Uterus (tissue), 2 donors: ENCODE measurements around the gene TNFRSF11A.

Experiments used
- POLR2A ChIP-seq, 2 donors: fragments of 450-650 bp; IDR thresholded peaks; one replicate each; pipeline ENCODE4 v1.6.1; 2016; ENCODE audit warnings: antibody characterized with exemption in 2 of 2, mild to moderate bottlenecking in 1 of 2, moderate library complexity in 1 of 2
- TF ChIP-seq, protein P1 (sequence below), 4 experiments: fragments of 200-600 bp in 2 of 4; fragments of 450-650 bp in 2 of 4; sonication (generic) in 2 of 4; IDR thresholded peaks; one replicate each; pipeline ENCODE4 v1.5.1; 2016 to 2019; ENCODE audit warnings: antibody characterized with exemption in 4 of 4, mild to moderate bottlenecking in 2 of 4, moderate library complexity in 1 of 4

GRCh38 chr18:62365420-62365819 is 40.3 kb downstream of the TNFRSF11A start:
- TF ChIP-seq, protein P1, sequence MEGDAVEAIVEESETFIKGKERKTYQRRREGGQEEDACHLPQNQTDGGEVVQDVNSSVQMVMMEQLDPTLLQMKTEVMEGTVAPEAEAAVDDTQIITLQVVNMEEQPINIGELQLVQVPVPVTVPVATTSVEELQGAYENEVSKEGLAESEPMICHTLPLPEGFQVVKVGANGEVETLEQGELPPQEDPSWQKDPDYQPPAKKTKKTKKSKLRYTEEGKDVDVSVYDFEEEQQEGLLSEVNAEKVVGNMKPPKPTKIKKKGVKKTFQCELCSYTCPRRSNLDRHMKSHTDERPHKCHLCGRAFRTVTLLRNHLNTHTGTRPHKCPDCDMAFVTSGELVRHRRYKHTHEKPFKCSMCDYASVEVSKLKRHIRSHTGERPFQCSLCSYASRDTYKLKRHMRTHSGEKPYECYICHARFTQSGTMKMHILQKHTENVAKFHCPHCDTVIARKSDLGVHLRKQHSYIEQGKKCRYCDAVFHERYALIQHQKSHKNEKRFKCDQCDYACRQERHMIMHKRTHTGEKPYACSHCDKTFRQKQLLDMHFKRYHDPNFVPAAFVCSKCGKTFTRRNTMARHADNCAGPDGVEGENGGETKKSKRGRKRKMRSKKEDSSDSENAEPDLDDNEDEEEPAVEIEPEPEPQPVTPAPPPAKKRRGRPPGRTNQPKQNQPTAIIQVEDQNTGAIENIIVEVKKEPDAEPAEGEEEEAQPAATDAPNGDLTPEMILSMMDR (IDR thresholded peaks at IDR 0.05), result no peak
- TF ChIP-seq POLR2A (IDR thresholded peaks at IDR 0.05), result no peak
